IMR-90 (cell line): ENCODE data around the gene CPNE4. TPM values are rescaled to one million over a fixed set of nuclear protein-coding genes. Genes with fewer than 3 reads are reported as not detected.

ENCODE experiments used
- ATAC-seq: fragments of 200-7000 bp; cut with Tn5 transposase; 2 replicates; pipeline ENCODE4 v1.9.1; 2020; ENCODE audit warnings: low read depth, mild to moderate bottlenecking, moderate library complexity
- BruUV-seq: library from RNA; stranded (reverse); fragments of 400-500 nt; replicated peaks from 2 replicates; lab custom pipeline; 2021; lab: Mats Ljungman, UMichigan
- CTCF ChIA-PET: fragments of 300-600 bp; formaldehyde crosslinking; extraction: SDS; loops from one replicate; lab custom pipeline; 2021; ENCODE audit warnings: antibody characterized with exemption; lab: Yijun Ruan, JAX
- POLR2A ChIA-PET: fragments of 300-600 bp; sonication (Branson Sonifier 250); formaldehyde crosslinking; loops from one replicate; lab custom pipeline; 2022; ENCODE audit warnings: antibody characterized with exemption; ENCODE audit not compliant: unreplicated experiment; lab: Charles Lee
- DNase-seq: peaks from one replicate; pipeline ENCODE4 v3.0.0; 2013
- H2AFZ ChIP-seq: replicated peaks from 2 replicates; pipeline ENCODE3; 2013; ENCODE audit warnings: low read length, mild to moderate bottlenecking; ENCODE audit not compliant: poor library complexity
- H2AK5ac ChIP-seq: 2 replicates; pipeline ENCODE4 v1.6.1; 2013; ENCODE audit warnings: low read depth, low read length, inconsistent platforms
- H2AK9ac ChIP-seq: replicated peaks from 2 replicates; pipeline ENCODE3; 2013; ENCODE audit warnings: mild to moderate bottlenecking, low read depth, low read length, moderate library complexity; ENCODE audit not compliant: poor library complexity
- H2BK120ac ChIP-seq: 2 replicates; pipeline ENCODE4 v1.6.1; 2013; ENCODE audit warnings: low read depth, low read length, inconsistent platforms
- H2BK15ac ChIP-seq: 3 replicates; pipeline ENCODE4 v1.6.1; 2013; ENCODE audit warnings: low read depth, low read length, inconsistent platforms
- H2BK20ac ChIP-seq: 2 replicates; pipeline ENCODE4 v1.6.1; 2013; ENCODE audit warnings: low read depth, mild to moderate bottlenecking, inconsistent platforms, low read length, moderate library complexity
- H2BK5ac ChIP-seq: 2 replicates; pipeline ENCODE4 v1.6.1; 2013; ENCODE audit warnings: mild to moderate bottlenecking, low read depth, low read length, inconsistent platforms; ENCODE audit not compliant: poor library complexity, severe bottlenecking
- H3K14ac ChIP-seq: replicated peaks from 2 replicates; pipeline ENCODE4 v1.6.1; 2013; ENCODE audit warnings: low read depth, low read length, inconsistent platforms
- H3K18ac ChIP-seq: 2 replicates; pipeline ENCODE4 v1.6.1; 2013; ENCODE audit warnings: low read depth, low read length, control low read depth
- H3K23ac ChIP-seq: 2 replicates; pipeline ENCODE4 v1.6.1; 2013; ENCODE audit warnings: low read depth, low read length, inconsistent platforms
- H3K27ac ChIP-seq: 2 replicates; pipeline ENCODE4 v1.5.1; 2013; ENCODE audit warnings: mild to moderate bottlenecking, control low read depth, low read length; ENCODE audit not compliant: insufficient read depth
- H3K27me3 ChIP-seq: 2 replicates; pipeline ENCODE4 v1.6.1; 2013; ENCODE audit warnings: low read length; ENCODE audit not compliant: control insufficient read depth, insufficient read depth
- H3K36me3 ChIP-seq: 2 replicates; pipeline ENCODE4 v1.6.1; 2013; ENCODE audit warnings: low read length, mixed read lengths; ENCODE audit not compliant: control insufficient read depth, insufficient read depth
- H3K4ac ChIP-seq: 2 replicates; pipeline ENCODE4 v1.6.1; 2013; ENCODE audit warnings: low read depth, low read length, inconsistent platforms
- H3K4me1 ChIP-seq: 2 replicates; pipeline ENCODE4 v1.6.1; 2013; ENCODE audit warnings: low read length, mixed read lengths; ENCODE audit not compliant: control insufficient read depth, insufficient read depth
- H3K4me2 ChIP-seq: 2 replicates; pipeline ENCODE4 v1.6.1; 2013; ENCODE audit warnings: low read depth, mild to moderate bottlenecking, control low read depth, low read length, moderate library complexity
- H3K4me3 ChIP-seq: 2 replicates; pipeline ENCODE4 v1.5.1; 2013; ENCODE audit warnings: low read depth, mild to moderate bottlenecking, control low read depth, low read length, moderate library complexity; ENCODE audit not compliant: insufficient read depth
- H3K56ac ChIP-seq: 2 replicates; pipeline ENCODE4 v1.6.1; 2013; ENCODE audit warnings: low read length, inconsistent platforms; ENCODE audit not compliant: insufficient read depth; ENCODE audit errors: extremely low read depth
- H3K79me1 ChIP-seq, 2 experiments: 2 replicates each; pipeline ENCODE4 v1.6.1; 2013; ENCODE audit warnings: low read length in 2 of 2, inconsistent platforms in 1 of 2, low read depth in 1 of 2
- H3K9ac ChIP-seq: 2 replicates; pipeline ENCODE4 v1.6.1; 2013; ENCODE audit warnings: low read depth, low read length, control low read depth
- H3K9me1 ChIP-seq: 2 replicates; pipeline ENCODE4 v1.6.1; 2013; ENCODE audit warnings: low read length, inconsistent platforms; ENCODE audit not compliant: insufficient read depth
- H3K9me3 ChIP-seq: 2 replicates; pipeline ENCODE4 v1.6.1; 2013; ENCODE audit warnings: low read length; ENCODE audit not compliant: control insufficient read depth, insufficient read depth
- H4K20me1 ChIP-seq: 2 replicates; pipeline ENCODE4 v1.6.1; 2013; ENCODE audit warnings: low read length, inconsistent platforms; ENCODE audit not compliant: insufficient read depth
- H4K5ac ChIP-seq: 2 replicates; pipeline ENCODE4 v1.6.1; 2013; ENCODE audit warnings: mild to moderate bottlenecking, low read depth, low read length, control low read depth
- H4K8ac ChIP-seq, 2 experiments: 2 replicates each; pipeline ENCODE4 v1.6.1; 2013; ENCODE audit warnings: low read depth in 2 of 2, low read length in 2 of 2, control low read depth in 1 of 2, inconsistent platforms in 1 of 2
- H4K91ac ChIP-seq: 2 replicates; pipeline ENCODE4 v1.6.1; 2013; ENCODE audit warnings: low read depth, low read length, inconsistent platforms; ENCODE audit not compliant: insufficient read depth
- BHLHE40 ChIP-seq: fragments of 150-350 bp; IDR thresholded peaks from 2 replicates; pipeline ENCODE4 v1.6.1; 2016; ENCODE audit warnings: mild to moderate bottlenecking, low read depth, low read length
- CHD1 ChIP-seq: IDR thresholded peaks from 2 replicates; pipeline ENCODE4 v1.6.1; 2012; ENCODE audit warnings: low read depth, low read length, improper control_type of control experiment
- FOS ChIP-seq: fragments of 150-350 bp; IDR thresholded peaks from 2 replicates; pipeline ENCODE4 v1.6.1; 2016; ENCODE audit warnings: low read depth, low read length
- MAFK ChIP-seq: IDR thresholded peaks from 2 replicates; pipeline ENCODE4 v1.6.1; 2012; ENCODE audit warnings: low read depth, low read length, improper control_type of control experiment
- POLR2A ChIP-seq: IDR thresholded peaks from 2 replicates; pipeline ENCODE4 v1.6.1; 2012; ENCODE audit warnings: mild to moderate bottlenecking, low read depth, low read length
- RCOR1 ChIP-seq: IDR thresholded peaks from 2 replicates; pipeline ENCODE4 v1.6.1; 2012; ENCODE audit warnings: mild to moderate bottlenecking, low read length, improper control_type of control experiment; ENCODE audit not compliant: insufficient replicate concordance
- RFX5 ChIP-seq: IDR thresholded peaks from 2 replicates; pipeline ENCODE4 v1.8.0; 2012; ENCODE audit warnings: low read depth, mild to moderate bottlenecking, low read length, moderate library complexity
- dilution Hi-C: fragments of 300-500 bp; cut with HindIII; formaldehyde crosslinking; loops from one replicate; pipeline ENCODE4 v1.14.3; 2018; ENCODE audit warnings: low sequenced_read_pairs; ENCODE audit not compliant: unreplicated experiment
- in situ Hi-C: fragments of 300-500 bp; cut with MboI; formaldehyde crosslinking; loops from 3 replicates; pipeline ENCODE4 v1.14.3; 2019; ENCODE audit warnings: low sequenced_read_pairs, inconsistent platforms, mixed read lengths
- intact Hi-C: fragments of 100-400 bp; cut with micrococcal nuclease; formaldehyde crosslinking; loops from 2 replicates; pipeline ENCODE4 v1.10.0; 2022
- polyA plus RNA-seq, 3 experiments: library from polyadenylated mRNA; depleted of rRNA; stranded (reverse); fragments of >200 nt; gene quantifications; 2 replicates each; pipeline ENCODE4 v1.2.3, GENCODE V29; 2012; ENCODE audit warnings: low replicate concordance in 1 of 3
- total RNA-seq: library from RNA; depleted of rRNA; stranded (reverse); fragments of >200 nt; gene quantifications from 2 replicates; pipeline ENCODE4 v1.2.3, GENCODE V29; 2012
- TF ChIP-seq, protein P1 (sequence below): fragments of 150-350 bp; IDR thresholded peaks from 2 replicates; pipeline ENCODE4 v1.6.1; 2016; ENCODE audit warnings: low read depth, mild to moderate bottlenecking, low read length, moderate library complexity, borderline replicate concordance

The CPNE4 gene
- total and polyA plus RNA-seq, 2 of the 4 experiments (the other 2 are of a cell fraction), result not detected

- ChIA-PET CTCF (no interaction called here), POLR2A (no interaction called here)
- no peak overlapping the region for H4K8ac ChIP-seq
- no peak overlapping the region for H3K23ac ChIP-seq
- in situ Hi-C loops, result no loop called here
- no peak overlapping the region for H2BK5ac ChIP-seq
- H3K14ac ChIP-seq, result no peak overlapping the region
- no peaks in the 10 kb centered on the region for H4K20me1 ChIP-seq
- no peak overlapping the region for H2BK20ac ChIP-seq
- no peaks in the 10 kb centered on the region for H3K79me1 ChIP-seq
- H2AK9ac ChIP-seq, result no peak overlapping the region
- ATAC-seq, result no peak
- H3K27ac ChIP-seq, result no peak overlapping the region
- H3K36me3 ChIP-seq, result no peaks in the 10 kb centered on the region
- no peak overlapping the region for H3K9ac ChIP-seq
- H3K56ac ChIP-seq, result no peak overlapping the region
- H3K4me3 ChIP-seq, result no peak overlapping the region
- H3K4ac ChIP-seq, result no peak overlapping the region
- TF ChIP-seq RFX5 (no peak), POLR2A (no peak), RCOR1 (no peak), CHD1 (no peak), FOS (no peak), MAFK (no peak), BHLHE40 (no peak)
- TF ChIP-seq, protein P1, sequence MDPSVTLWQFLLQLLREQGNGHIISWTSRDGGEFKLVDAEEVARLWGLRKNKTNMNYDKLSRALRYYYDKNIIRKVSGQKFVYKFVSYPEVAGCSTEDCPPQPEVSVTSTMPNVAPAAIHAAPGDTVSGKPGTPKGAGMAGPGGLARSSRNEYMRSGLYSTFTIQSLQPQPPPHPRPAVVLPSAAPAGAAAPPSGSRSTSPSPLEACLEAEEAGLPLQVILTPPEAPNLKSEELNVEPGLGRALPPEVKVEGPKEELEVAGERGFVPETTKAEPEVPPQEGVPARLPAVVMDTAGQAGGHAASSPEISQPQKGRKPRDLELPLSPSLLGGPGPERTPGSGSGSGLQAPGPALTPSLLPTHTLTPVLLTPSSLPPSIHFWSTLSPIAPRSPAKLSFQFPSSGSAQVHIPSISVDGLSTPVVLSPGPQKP, result no peak
- no peak overlapping the region for H2BK120ac ChIP-seq
- DNase-seq, result no peak
- no peak overlapping the region for H3K18ac ChIP-seq
- H3K9me3 ChIP-seq, result no peaks in the 10 kb centered on the region
- H3K27me3 ChIP-seq, result no peaks in the 10 kb centered on the region
- dilution Hi-C loops, result no loop called here
- BruUV-seq, result no TSS peak
- no peak overlapping the region for H4K91ac ChIP-seq
- no peak overlapping the region for H2AFZ ChIP-seq
- H2AK5ac ChIP-seq, result no peak overlapping the region
- H4K5ac ChIP-seq, result no peak overlapping the region
- intact Hi-C loops, result no loop called here
- no peaks in the 10 kb centered on the region for H3K4me1 ChIP-seq
- no peak overlapping the region for H3K4me2 ChIP-seq
- no peak overlapping the region for H2BK15ac ChIP-seq
- H3K9me1 ChIP-seq, result no peaks in the 10 kb centered on the region
Measured at GRCh38 chr3:131735544-131735943, 299.3 kb downstream of the CPNE4 start.
